Progenitor cell of endocrine pancreas (in vitro differentiated cells): ENCODE measurements around the gene DCHS2. TPM values are rescaled to one million over a fixed set of nuclear protein-coding genes. Genes with fewer than 3 reads are reported as not detected.

Experiments
- DNase-seq: peaks from one replicate; pipeline ENCODE4 v3.0.0; 2021; ENCODE audit warnings: low spot score; ENCODE audit not compliant: unreplicated experiment
- H3K27ac Mint-ChIP-seq: 2 replicates; pipeline ENCODE4 v1.8.0; 2021; ENCODE audit warnings: mild to moderate bottlenecking, moderate library complexity, mixed read lengths
- H3K27me3 Mint-ChIP-seq: 2 replicates; pipeline ENCODE4 v1.8.0; 2021; ENCODE audit warnings: mixed read lengths
- H3K36me3 Mint-ChIP-seq: 2 replicates; pipeline ENCODE4 v1.8.0; 2022; ENCODE audit warnings: mixed read lengths; ENCODE audit not compliant: insufficient read depth
- H3K4me1 Mint-ChIP-seq: 2 replicates; pipeline ENCODE4 v1.8.0; 2021; ENCODE audit warnings: low read depth, mixed read lengths
- H3K4me3 Mint-ChIP-seq: 2 replicates; pipeline ENCODE4 v1.8.0; 2021; ENCODE audit warnings: low read depth, mild to moderate bottlenecking, moderate library complexity, mixed read lengths
- H3K9me3 Mint-ChIP-seq: 2 replicates; pipeline ENCODE4 v1.8.0; 2021; ENCODE audit warnings: low read depth, mixed read lengths
- CTCF ChIP-seq: fragments of 200-600 bp; sonication (generic); IDR thresholded peaks from one replicate; pipeline ENCODE4 v1.5.0; 2021; ENCODE audit warnings: antibody characterized with exemption, mild to moderate bottlenecking; ENCODE audit not compliant: unreplicated experiment
- total RNA-seq: library from RNA; stranded (reverse); gene quantifications from 2 replicates; pipeline ENCODE4 v1.2.1, GENCODE V29; 2021

The DCHS2 gene
- total RNA-seq, 1 donor from 2014 or later = 0.43 TPM

GRCh38 chr4:154503598-154503997 lies 12.0 kb upstream of the DCHS2 start:
- Mint-ChIP-seq H3K27ac (no peak overlapping the region), H3K4me1 (no peaks in the 10 kb centered on the region), H3K9me3 (no peaks in the 10 kb centered on the region), H3K4me3 (no peak overlapping the region), H3K36me3 (no peaks in the 10 kb centered on the region), H3K27me3 (peaks cover 31% of the 10 kb centered on the region)
- peak; percentile 65 for TF ChIP-seq CTCF
- no peak for DNase-seq

GRCh38 chr4:154502111-154502510 lies 10.5 kb upstream of the DCHS2 start:
- TF ChIP-seq CTCF = no peak
- H3K27ac Mint-ChIP-seq = no peak overlapping the region
- H3K4me3 Mint-ChIP-seq = no peak overlapping the region
- H3K27me3 Mint-ChIP-seq = peaks cover 38% of the 10 kb centered on the region
- H3K36me3 Mint-ChIP-seq = no peaks in the 10 kb centered on the region
- DNase-seq = no peak
- H3K9me3 Mint-ChIP-seq = no peaks in the 10 kb centered on the region
- no peaks in the 10 kb centered on the region for H3K4me1 Mint-ChIP-seq

- peaks cover 55% of the 10 kb centered on the region for H3K27me3 Mint-ChIP-seq
Observed at GRCh38 chr4:154497889-154498288, 6.3 kb upstream of the DCHS2 start.

GRCh38 chr4:154495867-154496266 lies 4.3 kb upstream of the DCHS2 start:
- no peak for TF ChIP-seq CTCF
- Mint-ChIP-seq H3K36me3 (no peaks in the 10 kb centered on the region), H3K4me3 (no peak overlapping the region), H3K9me3 (no peaks in the 10 kb centered on the region), H3K27ac (no peak overlapping the region), H3K4me1 (peaks cover 6% of the 10 kb centered on the region), H3K27me3 (peaks cover 70% of the 10 kb centered on the region)
- no peak for DNase-seq

More at GRCh38 chr4:154497889-154498288, 6.3 kb upstream of the DCHS2 start:
- no peak for TF ChIP-seq CTCF
- no peaks in the 10 kb centered on the region for H3K36me3 Mint-ChIP-seq
- no peaks in the 10 kb centered on the region for H3K4me1 Mint-ChIP-seq
- H3K27ac Mint-ChIP-seq = no peak overlapping the region
- no peak for DNase-seq
- H3K9me3 Mint-ChIP-seq = no peaks in the 10 kb centered on the region
- H3K4me3 Mint-ChIP-seq = no peak overlapping the region

- peaks cover 51% of the 10 kb centered on the region for H3K27me3 Mint-ChIP-seq
- no peaks in the 10 kb centered on the region for H3K9me3 Mint-ChIP-seq
- DNase-seq = no peak
- H3K4me3 Mint-ChIP-seq = peak overlapping the region; percentile 73
- no peak for TF ChIP-seq CTCF
- no peaks in the 10 kb centered on the region for H3K36me3 Mint-ChIP-seq
- no peak overlapping the region for H3K27ac Mint-ChIP-seq
- H3K4me1 Mint-ChIP-seq = peaks cover 9% of the 10 kb centered on the region
Observed at GRCh38 chr4:154492288-154492687, 689 bp upstream of the DCHS2 start.
